Activated naive CD4-positive, alpha-beta T cell treated with anti-CD3 and anti-CD28 coated beads, Interleukin-2, amount 10 ng/mL, durations not matched to agents 7 days and 5 days (primary cell): ENCODE data around the gene DENND2A.
A peak's percentile ranks its signal among the peaks of the same experiment; 100 is the strongest.
"Not testable (repeated sequence)": the region's sequence is repeated elsewhere in the genome, so short reads cannot be mapped to it uniquely, and the experiment has no call there.

Experiments
- CTCF ChIA-PET: fragments of 350-600 bp; sonication (Branson Sonifier 250); formaldehyde crosslinking; loops from one replicate; lab custom pipeline; 2021; ENCODE audit warnings: antibody characterized with exemption; lab: Charles Lee
- DNase-seq: peaks from one replicate; pipeline ENCODE4 v3.0.0-alpha.2; 2020
- H3K27ac Mint-ChIP-seq: one replicate; pipeline ENCODE4 v1.8.0; 2021; ENCODE audit warnings: mild to moderate bottlenecking, moderate library complexity, mixed read lengths
- H3K27me3 Mint-ChIP-seq: one replicate; pipeline ENCODE4 v1.8.0; 2021; ENCODE audit warnings: mild to moderate bottlenecking, mixed read lengths
- H3K36me3 Mint-ChIP-seq: one replicate; pipeline ENCODE4 v1.8.0; 2021; ENCODE audit warnings: mixed read lengths
- H3K4me1 Mint-ChIP-seq: one replicate; pipeline ENCODE4 v1.8.0; 2021; ENCODE audit warnings: mixed read lengths
- H3K4me3 Mint-ChIP-seq: one replicate; pipeline ENCODE4 v1.8.0; 2021; ENCODE audit warnings: mild to moderate bottlenecking, moderate library complexity, mixed read lengths
- H3K9me3 Mint-ChIP-seq: one replicate; pipeline ENCODE4 v1.8.0; 2021; ENCODE audit warnings: mixed read lengths

The DENND2A gene

GRCh38 chr7:140512317-140513000 lies 128.2 kb downstream of the DENND2A start:
- no peaks in the 10 kb centered on the region for H3K4me1 Mint-ChIP-seq
- H3K9me3 Mint-ChIP-seq, result no peaks in the 10 kb centered on the region
- CTCF ChIA-PET, result interaction anchor here (0.5 to 0.6 kb wide), 2 partner anchors 18 to 141 kb away, joined by 3 to 4 read pairs; no protein-coding TSS in a partner anchor
- H3K27me3 Mint-ChIP-seq, result peaks cover 5% of the 10 kb centered on the region
- no peak overlapping the region for H3K4me3 Mint-ChIP-seq
- H3K27ac Mint-ChIP-seq, result no peak overlapping the region
- no peaks in the 10 kb centered on the region for H3K36me3 Mint-ChIP-seq
- DNase-seq, result no peak

- H3K27me3 Mint-ChIP-seq, result peaks cover 13% of the 10 kb centered on the region
- no peak for DNase-seq
- no peaks in the 10 kb centered on the region for H3K9me3 Mint-ChIP-seq
- H3K27ac Mint-ChIP-seq, result no peak overlapping the region
- no peak overlapping the region for H3K4me3 Mint-ChIP-seq
- no peaks in the 10 kb centered on the region for H3K36me3 Mint-ChIP-seq
- CTCF ChIA-PET, result no interaction called here
- no peaks in the 10 kb centered on the region for H3K4me1 Mint-ChIP-seq
These were observed 130.8 kb downstream of the DENND2A start for GRCh38 chr7:140509789-140510188.

- H3K36me3 Mint-ChIP-seq, H3K4me3 Mint-ChIP-seq, H3K9me3 Mint-ChIP-seq, CTCF ChIA-PET, H3K27ac Mint-ChIP-seq, H3K4me1 Mint-ChIP-seq, DNase-seq: not testable (repeated sequence)
- H3K27me3 Mint-ChIP-seq, result peaks cover 13% of the 10 kb centered on the region
These were observed 133.1 kb downstream of the DENND2A start for GRCh38 chr7:140507556-140507955.

- no peak for DNase-seq
- CTCF ChIA-PET, result no interaction called here
These were observed 133.7 kb downstream of the DENND2A start for GRCh38 chr7:140506788-140507464.

GRCh38 chr7:140501966-140502365 lies 138.6 kb downstream of the DENND2A start:
- H3K27me3 Mint-ChIP-seq, result peaks cover 10% of the 10 kb centered on the region
- no peaks in the 10 kb centered on the region for H3K9me3 Mint-ChIP-seq
- CTCF ChIA-PET, result no interaction called here
- H3K4me1 Mint-ChIP-seq, result no peaks in the 10 kb centered on the region
- no peak for DNase-seq
- no peaks in the 10 kb centered on the region for H3K36me3 Mint-ChIP-seq
- no peak overlapping the region for H3K4me3 Mint-ChIP-seq
- H3K27ac Mint-ChIP-seq, result no peak overlapping the region

More at GRCh38 chr7:140506788-140507464, 133.7 kb downstream of the DENND2A start:
- H3K4me1 Mint-ChIP-seq, result no peaks in the 10 kb centered on the region
- H3K4me3 Mint-ChIP-seq, result no peak overlapping the region
- H3K27ac Mint-ChIP-seq, result no peak overlapping the region
- H3K36me3 Mint-ChIP-seq, result no peaks in the 10 kb centered on the region
- H3K27me3 Mint-ChIP-seq, result peaks cover 13% of the 10 kb centered on the region
- no peaks in the 10 kb centered on the region for H3K9me3 Mint-ChIP-seq

GRCh38 chr7:140497807-140498206 lies 142.8 kb downstream of the DENND2A start:
- DNase-seq, CTCF ChIA-PET, H3K4me1 Mint-ChIP-seq, H3K4me3 Mint-ChIP-seq, H3K27ac Mint-ChIP-seq, H3K36me3 Mint-ChIP-seq, H3K27me3 Mint-ChIP-seq, H3K9me3 Mint-ChIP-seq: not testable (repeated sequence)

- Mint-ChIP-seq H3K9me3 (no peaks in the 10 kb centered on the region), H3K36me3 (no peaks in the 10 kb centered on the region), H3K4me1 (no peaks in the 10 kb centered on the region), H3K27me3 (peaks cover 10% of the 10 kb centered on the region), H3K4me3 (no peak overlapping the region), H3K27ac (no peak overlapping the region)
- CTCF ChIA-PET, result no interaction called here
- DNase-seq, result no peak
These were observed 143.3 kb downstream of the DENND2A start for GRCh38 chr7:140497241-140497769.

- CTCF ChIA-PET, result interaction anchor here (0.7 to 1.1 kb wide), 2 partner anchors 16 to 544 kb away, joined by 4 read pairs; no protein-coding TSS in a partner anchor
These were observed 145.0 kb downstream of the DENND2A start for GRCh38 chr7:140495514-140496097.

GRCh38 chr7:140494867-140495266 lies 145.7 kb downstream of the DENND2A start:
- Mint-ChIP-seq H3K27ac (no peak overlapping the region), H3K4me3 (no peak overlapping the region), H3K36me3 (no peaks in the 10 kb centered on the region), H3K4me1 (no peaks in the 10 kb centered on the region), H3K9me3 (no peaks in the 10 kb centered on the region), H3K27me3 (peaks cover 22% of the 10 kb centered on the region)
- CTCF ChIA-PET, result interaction anchor here (0.7 to 3.0 kb wide), 5 partner anchors 17 to 544 kb away, joined by 3 to 32 read pairs (median 4); no protein-coding TSS in a partner anchor
- DNase-seq, result no peak

More at GRCh38 chr7:140495514-140496097, 145.0 kb downstream of the DENND2A start:
- Mint-ChIP-seq H3K4me1 (no peaks in the 10 kb centered on the region), H3K9me3 (no peaks in the 10 kb centered on the region), H3K27ac (no peak overlapping the region), H3K36me3 (no peaks in the 10 kb centered on the region), H3K27me3 (peaks cover 22% of the 10 kb centered on the region), H3K4me3 (no peak overlapping the region)
- DNase-seq, result no peak

- Mint-ChIP-seq H3K27ac (no peak overlapping the region), H3K27me3 (peaks cover 39% of the 10 kb centered on the region), H3K4me1 (peaks cover 13% of the 10 kb centered on the region), H3K9me3 (no peaks in the 10 kb centered on the region), H3K36me3 (no peaks in the 10 kb centered on the region), H3K4me3 (no peak overlapping the region)
- CTCF ChIA-PET, result interaction anchor here (0.5 to 4.4 kb wide), 4 partner anchors 11 to 427 kb away, joined by 3 to 17 read pairs (median 4); no protein-coding TSS in a partner anchor
- no peak for DNase-seq
These were observed 151.6 kb downstream of the DENND2A start for GRCh38 chr7:140489026-140489359.

GRCh38 chr7:140485500-140486265 lies 154.9 kb downstream of the DENND2A start:
- peaks cover 13% of the 10 kb centered on the region for H3K4me1 Mint-ChIP-seq
- no peak overlapping the region for H3K27ac Mint-ChIP-seq
- peaks cover 33% of the 10 kb centered on the region for H3K27me3 Mint-ChIP-seq
- H3K4me3 Mint-ChIP-seq, result no peak overlapping the region
- no peaks in the 10 kb centered on the region for H3K9me3 Mint-ChIP-seq
- H3K36me3 Mint-ChIP-seq, result no peaks in the 10 kb centered on the region
- CTCF ChIA-PET, result no interaction called here
- no peak for DNase-seq

GRCh38 chr7:140484951-140485499 lies 155.6 kb downstream of the DENND2A start:
- Mint-ChIP-seq H3K36me3 (no peaks in the 10 kb centered on the region), H3K9me3 (no peaks in the 10 kb centered on the region), H3K4me3 (no peak overlapping the region), H3K27me3 (peaks cover 33% of the 10 kb centered on the region), H3K4me1 (peaks cover 13% of the 10 kb centered on the region), H3K27ac (no peak overlapping the region)
- CTCF ChIA-PET, result no interaction called here
- DNase-seq, result no peak

GRCh38 chr7:140484479-140484878 lies 156.1 kb downstream of the DENND2A start:
- DNase-seq, result no peak
- Mint-ChIP-seq H3K27me3 (peaks cover 34% of the 10 kb centered on the region), H3K4me1 (peaks cover 17% of the 10 kb centered on the region), H3K9me3 (no peaks in the 10 kb centered on the region), H3K4me3 (no peak overlapping the region), H3K36me3 (no peaks in the 10 kb centered on the region), H3K27ac (no peak overlapping the region)
- CTCF ChIA-PET, result no interaction called here

GRCh38 chr7:140479739-140480084 lies 160.9 kb downstream of the DENND2A start:
- DNase-seq, result no peak
- peak overlapping the region; percentile 99 for H3K27ac Mint-ChIP-seq
- H3K36me3 Mint-ChIP-seq, result peaks cover 5% of the 10 kb centered on the region
- H3K27me3 Mint-ChIP-seq, result peaks cover 19% of the 10 kb centered on the region
- no peaks in the 10 kb centered on the region for H3K9me3 Mint-ChIP-seq
- CTCF ChIA-PET, result no interaction called here
- peaks cover 38% of the 10 kb centered on the region for H3K4me1 Mint-ChIP-seq
- H3K4me3 Mint-ChIP-seq, result peak overlapping the region; percentile 100
